Panc1 (cell line): ENCODE measurements around the gene PCSK2.

Experiments
- TF ChIP-seq, protein P1 (sequence below): fragments of 450-650 bp; IDR thresholded peaks from 2 replicates; pipeline ENCODE4 v1.5.1; 2017; ENCODE audit warnings: mild to moderate bottlenecking
- TF ChIP-seq, protein P2 (sequence below), 2 experiments: IDR thresholded peaks; 2 replicates each; pipeline ENCODE4 v1.6.1; 2011 to 2012; ENCODE audit warnings: low read depth in 2 of 2, control low read depth in 1 of 2, low read length in 1 of 2, mild to moderate bottlenecking in 1 of 2, moderate library complexity in 1 of 2; ENCODE audit not compliant: insufficient read depth in 1 of 2

DNA sequence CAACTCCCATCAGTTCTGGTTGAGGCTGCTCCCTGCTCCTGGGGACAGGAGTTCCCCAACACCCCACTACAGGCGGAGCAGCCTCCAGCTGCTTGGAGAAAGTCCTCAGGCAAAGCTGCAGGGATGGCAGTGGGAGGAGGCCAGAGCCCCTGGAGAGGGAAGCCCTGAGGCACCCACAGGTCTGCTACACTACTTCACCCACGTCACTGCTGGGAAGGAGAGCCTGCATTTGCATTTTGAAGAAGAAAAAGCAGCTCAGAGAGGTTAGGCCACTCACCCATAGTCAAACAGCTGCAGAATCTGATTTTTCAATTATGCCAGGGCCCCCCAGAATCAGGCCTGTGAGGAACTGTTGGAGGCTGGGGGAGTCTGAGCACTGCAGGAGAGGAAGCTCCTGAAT is 287.1 kb downstream of the PCSK2 start:
- TF ChIP-seq, protein P1, sequence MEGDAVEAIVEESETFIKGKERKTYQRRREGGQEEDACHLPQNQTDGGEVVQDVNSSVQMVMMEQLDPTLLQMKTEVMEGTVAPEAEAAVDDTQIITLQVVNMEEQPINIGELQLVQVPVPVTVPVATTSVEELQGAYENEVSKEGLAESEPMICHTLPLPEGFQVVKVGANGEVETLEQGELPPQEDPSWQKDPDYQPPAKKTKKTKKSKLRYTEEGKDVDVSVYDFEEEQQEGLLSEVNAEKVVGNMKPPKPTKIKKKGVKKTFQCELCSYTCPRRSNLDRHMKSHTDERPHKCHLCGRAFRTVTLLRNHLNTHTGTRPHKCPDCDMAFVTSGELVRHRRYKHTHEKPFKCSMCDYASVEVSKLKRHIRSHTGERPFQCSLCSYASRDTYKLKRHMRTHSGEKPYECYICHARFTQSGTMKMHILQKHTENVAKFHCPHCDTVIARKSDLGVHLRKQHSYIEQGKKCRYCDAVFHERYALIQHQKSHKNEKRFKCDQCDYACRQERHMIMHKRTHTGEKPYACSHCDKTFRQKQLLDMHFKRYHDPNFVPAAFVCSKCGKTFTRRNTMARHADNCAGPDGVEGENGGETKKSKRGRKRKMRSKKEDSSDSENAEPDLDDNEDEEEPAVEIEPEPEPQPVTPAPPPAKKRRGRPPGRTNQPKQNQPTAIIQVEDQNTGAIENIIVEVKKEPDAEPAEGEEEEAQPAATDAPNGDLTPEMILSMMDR: no peak
- TF ChIP-seq, protein P2, sequence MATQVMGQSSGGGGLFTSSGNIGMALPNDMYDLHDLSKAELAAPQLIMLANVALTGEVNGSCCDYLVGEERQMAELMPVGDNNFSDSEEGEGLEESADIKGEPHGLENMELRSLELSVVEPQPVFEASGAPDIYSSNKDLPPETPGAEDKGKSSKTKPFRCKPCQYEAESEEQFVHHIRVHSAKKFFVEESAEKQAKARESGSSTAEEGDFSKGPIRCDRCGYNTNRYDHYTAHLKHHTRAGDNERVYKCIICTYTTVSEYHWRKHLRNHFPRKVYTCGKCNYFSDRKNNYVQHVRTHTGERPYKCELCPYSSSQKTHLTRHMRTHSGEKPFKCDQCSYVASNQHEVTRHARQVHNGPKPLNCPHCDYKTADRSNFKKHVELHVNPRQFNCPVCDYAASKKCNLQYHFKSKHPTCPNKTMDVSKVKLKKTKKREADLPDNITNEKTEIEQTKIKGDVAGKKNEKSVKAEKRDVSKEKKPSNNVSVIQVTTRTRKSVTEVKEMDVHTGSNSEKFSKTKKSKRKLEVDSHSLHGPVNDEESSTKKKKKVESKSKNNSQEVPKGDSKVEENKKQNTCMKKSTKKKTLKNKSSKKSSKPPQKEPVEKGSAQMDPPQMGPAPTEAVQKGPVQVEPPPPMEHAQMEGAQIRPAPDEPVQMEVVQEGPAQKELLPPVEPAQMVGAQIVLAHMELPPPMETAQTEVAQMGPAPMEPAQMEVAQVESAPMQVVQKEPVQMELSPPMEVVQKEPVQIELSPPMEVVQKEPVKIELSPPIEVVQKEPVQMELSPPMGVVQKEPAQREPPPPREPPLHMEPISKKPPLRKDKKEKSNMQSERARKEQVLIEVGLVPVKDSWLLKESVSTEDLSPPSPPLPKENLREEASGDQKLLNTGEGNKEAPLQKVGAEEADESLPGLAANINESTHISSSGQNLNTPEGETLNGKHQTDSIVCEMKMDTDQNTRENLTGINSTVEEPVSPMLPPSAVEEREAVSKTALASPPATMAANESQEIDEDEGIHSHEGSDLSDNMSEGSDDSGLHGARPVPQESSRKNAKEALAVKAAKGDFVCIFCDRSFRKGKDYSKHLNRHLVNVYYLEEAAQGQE (IDR thresholded peaks at IDR 0.05; ENCODE audit: insufficient read depth in 1 of 2, low read depth in 2 of 2, low read length in 1 of 2): no peak
